Medulla oblongata (tissue), 1 donor: ENCODE results near the gene ARID5B.
"Not testable (repeated sequence)": the region's sequence is repeated elsewhere in the genome, so short reads cannot be mapped to it uniquely, and the experiment has no call there.

ENCODE experiments used
- DNase-seq: peaks from one replicate; pipeline ENCODE4 v3.0.0-alpha.2; 2015; ENCODE audit errors: extremely low spot score

ARID5B gene

GRCh38 chr10:61900829-61901792 is at the start of gene ARID5B:
Gene ARID5B (plus strand): TSS chr10:61901699. CDS start chr10:61901710, 11 bp downstream.
- DNase-seq = peak; percentile 74

- no peak for DNase-seq
Observed at GRCh38 chr10:61852261-61852660, 49.2 kb upstream of the ARID5B start.

GRCh38 chr10:61855771-61856170 is 45.7 kb upstream of the ARID5B start:
- DNase-seq = no peak

GRCh38 chr10:61857746-61858145 is 43.8 kb upstream of the ARID5B start:
- DNase-seq = no peak

- DNase-seq = no peak
Observed at GRCh38 chr10:61859786-61860185, 41.7 kb upstream of the ARID5B start.

GRCh38 chr10:61860964-61861758 is 40.3 kb upstream of the ARID5B start:
- DNase-seq = no peak

GRCh38 chr10:61863981-61864380 is 37.5 kb upstream of the ARID5B start:
- no peak for DNase-seq

- DNase-seq = no peak
Observed at GRCh38 chr10:61866700-61867368, 34.7 kb upstream of the ARID5B start.

GRCh38 chr10:61867374-61867773 is 34.1 kb upstream of the ARID5B start:
- DNase-seq = not testable (repeated sequence)

- peak; percentile 7 for DNase-seq
Observed at GRCh38 chr10:61867817-61868216, 33.7 kb upstream of the ARID5B start.

- no peak for DNase-seq
Observed at GRCh38 chr10:61869041-61869675, 32.3 kb upstream of the ARID5B start.

- DNase-seq = no peak
Observed at GRCh38 chr10:61869774-61870525, 31.5 kb upstream of the ARID5B start.

GRCh38 chr10:61870526-61870895 is 31.0 kb upstream of the ARID5B start:
- DNase-seq = no peak

GRCh38 chr10:61871487-61871886 is 30.0 kb upstream of the ARID5B start:
- no peak for DNase-seq

- no peak for DNase-seq
Observed at GRCh38 chr10:61877887-61878739, 23.4 kb upstream of the ARID5B start.

GRCh38 chr10:61878740-61879068 is 22.8 kb upstream of the ARID5B start:
- no peak for DNase-seq

- no peak for DNase-seq
Observed at GRCh38 chr10:61882621-61883370, 18.7 kb upstream of the ARID5B start.

GRCh38 chr10:61883371-61884025 is 18.0 kb upstream of the ARID5B start:
- DNase-seq = no peak

- DNase-seq = no peak
Observed at GRCh38 chr10:61887772-61888171, 13.7 kb upstream of the ARID5B start.
